Limb (tissue), 2 donors: ENCODE results near the gene ABHD17B.

Source experiments
- DNase-seq, 2 donors: peaks; one replicate each; pipeline ENCODE4 v3.0.0-alpha.2; 2016; ENCODE audit errors: extremely low spot score in 2 of 2

ABHD17B gene

DNA sequence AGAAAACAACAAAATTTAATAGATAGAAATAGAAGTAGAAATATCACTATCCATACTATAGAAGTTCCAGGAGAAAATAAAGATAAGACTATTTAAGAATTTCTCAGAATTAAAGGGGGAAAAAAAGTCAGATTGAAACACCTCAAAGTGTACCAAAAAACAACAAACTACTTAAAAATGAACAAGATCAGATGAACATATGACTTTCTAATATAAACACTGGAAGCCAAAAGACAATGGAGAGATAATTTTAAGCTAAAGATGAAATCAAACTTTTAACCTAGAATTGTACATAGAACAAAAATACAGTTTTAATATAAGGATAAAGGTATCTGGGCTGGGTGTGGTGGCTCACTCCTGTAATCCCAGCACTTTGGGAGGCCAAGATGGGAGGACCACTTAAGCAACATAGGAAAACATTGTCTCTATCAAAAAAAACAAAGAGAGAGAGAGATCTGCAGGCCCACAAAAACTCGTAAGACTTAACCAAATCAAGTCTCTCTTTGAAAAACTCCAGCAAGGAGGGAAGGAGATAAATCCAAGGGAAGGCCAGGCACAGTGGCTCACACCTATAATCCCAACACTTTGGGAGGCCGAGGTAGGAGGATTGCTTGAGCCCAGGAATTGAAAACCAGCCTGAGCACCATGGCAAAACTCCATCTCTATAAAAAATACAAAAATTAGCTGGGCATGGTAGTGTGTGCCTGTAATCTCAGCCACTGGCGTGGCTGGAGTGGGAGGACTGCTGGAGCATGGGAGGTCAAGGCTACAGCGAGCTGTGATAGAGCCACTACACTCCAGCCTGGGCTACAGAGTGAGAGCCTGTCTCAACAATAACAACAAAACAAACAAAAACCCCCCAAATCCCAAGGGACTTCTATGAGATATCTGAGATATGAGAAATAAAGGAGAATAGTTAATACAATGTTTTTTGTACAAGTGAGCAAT is 32.4 kb downstream of the ABHD17B start:
- DNase-seq: no peak

DNA sequence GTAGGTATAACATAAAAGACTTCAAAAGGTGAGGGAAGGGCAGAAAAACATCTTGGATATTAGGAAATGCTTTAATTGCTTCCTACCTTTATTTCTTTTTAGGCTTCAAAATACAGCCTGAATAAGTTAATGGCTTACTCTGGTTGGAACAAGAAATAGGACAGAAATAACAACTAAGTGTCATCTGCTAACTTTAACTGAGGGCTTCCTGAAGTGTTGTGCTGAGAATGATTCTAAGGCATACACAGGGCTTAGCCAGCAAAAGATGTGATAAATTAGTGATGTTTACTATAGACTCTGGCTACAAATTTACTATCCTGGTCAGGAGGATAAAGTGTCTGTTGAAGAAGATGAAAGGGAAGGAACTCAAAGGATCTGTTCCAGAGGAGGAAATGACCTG is 34.2 kb downstream of the ABHD17B start:
- no peak for DNase-seq

DNA sequence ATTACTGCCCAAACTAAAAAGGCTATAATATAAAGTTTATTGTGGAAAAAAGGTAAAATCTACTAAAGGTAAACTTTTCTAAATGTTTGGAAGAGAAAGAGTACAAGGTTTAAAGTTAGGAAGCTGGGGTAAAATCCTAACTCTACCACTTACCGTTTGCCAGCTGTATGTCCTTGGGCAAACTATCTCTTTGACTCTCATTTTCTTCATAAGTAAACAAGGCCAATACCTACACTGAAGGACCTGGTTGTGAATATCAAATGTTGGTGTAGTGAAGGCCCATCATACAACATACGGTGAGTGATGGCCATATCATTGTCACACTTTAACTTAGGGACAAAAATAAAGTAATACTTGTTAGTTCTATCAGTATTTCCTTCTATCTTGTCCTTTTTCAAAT is 34.9 kb downstream of the ABHD17B start:
- no peak for DNase-seq

GRCh38 chr9:71875345-71875744 is 35.6 kb downstream of the ABHD17B start:
- DNase-seq: no peak

- peak in 1 of 2 donors; percentile 10 for DNase-seq
Measured at GRCh38 chr9:71863631-71864030, 47.4 kb downstream of the ABHD17B start.

GRCh38 chr9:71861618-71862017 is 49.4 kb downstream of the ABHD17B start:
- no peak for DNase-seq

GRCh38 chr9:71859939-71860338 is 51.1 kb downstream of the ABHD17B start:
- no peak for DNase-seq

- DNase-seq: no peak
Measured at GRCh38 chr9:71858812-71859211, 52.2 kb downstream of the ABHD17B start.

DNA sequence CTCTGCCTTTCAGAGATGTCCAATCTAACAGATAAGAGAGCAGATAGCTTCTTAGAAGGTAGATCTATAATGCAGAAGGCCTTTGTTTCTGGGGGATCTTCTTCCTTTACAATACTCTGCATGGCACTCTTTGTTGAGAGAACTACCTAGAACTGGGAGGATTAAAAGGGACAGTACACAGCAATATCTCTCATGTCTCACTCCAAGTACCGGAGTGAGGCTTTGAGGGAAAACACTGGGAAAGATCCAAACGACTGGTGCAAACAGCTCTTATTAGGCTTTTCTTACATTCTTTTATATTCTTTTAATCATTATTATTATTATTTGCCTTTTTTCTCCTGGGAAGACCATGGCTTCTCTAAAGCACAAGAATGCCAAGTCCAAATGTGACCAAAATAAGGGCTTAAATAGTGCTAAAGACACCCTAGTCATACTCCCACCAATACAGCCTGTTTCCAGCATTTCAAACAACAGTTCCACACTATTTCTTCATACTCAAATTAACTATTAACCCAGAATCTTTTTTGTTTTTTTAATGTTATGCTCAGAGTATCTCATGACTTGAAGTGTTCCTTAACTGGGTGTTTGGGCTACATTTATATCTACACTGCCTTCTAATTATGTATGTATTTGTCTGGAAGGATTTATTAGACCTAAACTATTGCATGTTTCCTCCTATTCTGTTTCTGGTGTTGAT is 52.7 kb downstream of the ABHD17B start:
- no peak for DNase-seq

DNA sequence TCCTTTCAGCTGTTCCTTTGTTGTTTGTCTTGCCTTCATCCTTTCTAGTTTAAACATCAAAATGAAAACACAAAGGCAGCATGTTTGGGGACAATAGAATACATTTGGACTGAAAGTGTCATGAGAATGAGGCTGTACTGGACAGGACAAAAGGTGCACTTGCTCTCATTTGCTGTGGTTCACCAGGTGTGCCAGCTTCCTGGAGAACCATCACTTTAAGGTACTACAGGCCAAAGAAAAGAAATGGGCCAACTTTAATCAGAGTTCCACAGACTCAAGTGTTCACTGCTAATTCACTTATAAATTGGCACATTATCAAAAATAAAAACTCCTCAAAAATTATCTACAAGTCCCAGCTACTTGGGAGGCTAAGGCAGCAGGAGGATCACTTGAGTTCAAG is 53.8 kb downstream of the ABHD17B start:
- no peak for DNase-seq

DNA sequence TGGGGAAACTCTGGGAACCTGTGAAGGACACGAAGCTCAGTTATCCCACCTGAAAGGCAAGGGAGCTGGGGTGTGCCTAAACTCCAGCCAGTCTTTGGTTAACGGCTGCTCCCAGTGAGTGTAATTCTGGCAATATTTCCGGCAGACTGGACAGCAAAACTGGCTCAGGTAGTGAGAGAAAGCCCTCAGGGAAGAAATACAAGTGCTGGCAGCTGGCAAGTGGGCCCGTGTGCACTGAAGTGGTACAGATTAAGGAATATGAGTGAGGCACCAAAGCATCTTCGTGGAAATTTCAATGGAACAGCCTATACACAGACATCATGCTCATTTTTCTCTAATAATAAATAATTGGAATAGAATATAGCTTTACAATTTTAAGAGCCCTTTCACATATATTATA is 56.2 kb downstream of the ABHD17B start:
- DNase-seq: no peak

- no peak for DNase-seq
Measured at GRCh38 chr9:71853084-71853483, 57.9 kb downstream of the ABHD17B start.

DNA sequence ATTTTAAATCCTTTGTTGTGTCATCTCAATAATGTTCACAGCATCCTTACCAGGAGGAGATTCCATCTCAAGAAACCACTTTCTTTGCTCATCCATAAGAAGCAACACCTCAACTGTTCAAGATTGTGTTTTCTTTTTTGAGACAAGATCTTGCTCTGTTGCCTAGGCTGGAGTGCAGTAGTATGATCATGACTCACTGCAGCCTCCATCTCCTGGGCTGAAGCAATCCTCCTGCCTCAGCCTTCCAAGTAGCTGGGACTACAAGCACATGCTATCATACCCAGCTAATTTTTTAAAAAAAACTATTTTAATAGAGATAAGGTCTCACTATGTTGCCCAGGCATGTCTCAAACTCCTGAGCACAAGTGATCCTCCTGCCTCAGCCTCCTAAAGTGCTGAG is 60.0 kb downstream of the ABHD17B start:
- no peak for DNase-seq

- no peak for DNase-seq
Measured at GRCh38 chr9:71847892-71848291, 63.1 kb downstream of the ABHD17B start.

DNA sequence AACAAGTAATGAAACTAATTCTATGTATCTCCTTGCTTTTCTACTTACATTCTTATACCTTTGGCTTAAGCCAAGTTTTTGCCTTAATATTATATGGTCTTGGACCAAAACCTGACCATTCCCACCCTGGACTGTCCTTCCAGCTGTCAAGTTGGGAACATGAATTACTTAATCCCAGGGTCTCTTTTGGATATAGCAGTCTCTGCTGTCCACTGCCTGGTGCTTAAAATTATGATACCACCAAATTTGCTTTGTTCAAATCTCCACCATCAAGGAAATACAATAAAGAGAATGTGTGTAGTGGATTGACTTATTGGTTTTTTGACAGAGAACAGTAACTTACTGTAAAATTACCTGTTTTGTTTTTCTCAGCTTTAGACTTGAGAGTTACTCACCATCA is 66.2 kb downstream of the ABHD17B start:
- DNase-seq: no peak

- no peak for DNase-seq
Measured at GRCh38 chr9:71839668-71840067, 71.3 kb downstream of the ABHD17B start.

DNA sequence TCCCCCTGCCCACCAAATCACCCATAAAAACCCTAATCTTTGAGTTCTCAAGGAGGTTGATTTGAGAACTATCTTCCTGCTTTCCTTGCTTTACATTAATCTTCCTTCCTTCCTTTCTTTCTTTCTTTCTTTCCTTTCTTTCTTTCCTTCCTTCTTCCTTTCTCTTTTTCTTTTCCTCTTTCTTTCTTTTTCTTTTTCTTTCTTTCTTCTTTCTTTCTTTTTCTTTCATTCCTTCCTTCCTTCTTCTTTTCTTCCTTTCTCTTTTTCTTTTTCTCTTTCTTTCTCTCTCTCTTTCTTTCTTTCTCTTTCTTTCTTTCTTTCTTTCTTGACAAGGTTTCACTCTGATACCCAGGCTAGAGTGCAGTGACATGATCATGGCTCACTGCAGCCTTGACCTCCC is 75.4 kb downstream of the ABHD17B start:
- no peak for DNase-seq

DNA sequence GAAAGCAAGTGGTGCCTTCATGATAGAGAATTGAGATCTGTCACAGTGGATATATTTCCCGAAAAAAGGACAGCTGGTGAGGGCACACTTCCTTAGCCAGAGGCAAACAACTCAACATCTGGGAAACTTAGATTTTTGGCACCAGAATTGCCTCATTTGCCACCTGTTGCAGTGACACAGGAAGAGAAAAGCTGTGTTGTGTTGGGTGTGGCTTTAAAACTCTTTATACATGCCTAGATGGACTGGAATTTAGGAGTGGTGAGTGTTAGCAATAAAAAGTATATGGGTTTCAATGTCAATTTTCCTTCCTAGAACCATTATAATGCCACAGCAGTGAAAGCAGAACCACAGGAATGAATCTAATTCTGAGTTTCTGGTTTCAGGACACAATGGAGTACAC is 80.1 kb downstream of the ABHD17B start:
- peak in 1 of 2 donors; percentile 54 for DNase-seq

- DNase-seq: no peak
Measured at GRCh38 chr9:71830153-71830552, 80.8 kb downstream of the ABHD17B start.

- DNase-seq: no peak
Measured at GRCh38 chr9:71826279-71826678, 84.7 kb downstream of the ABHD17B start.

- no peak for DNase-seq
Measured at GRCh38 chr9:71824257-71824656, 86.7 kb downstream of the ABHD17B start.

- no peak for DNase-seq
Measured at GRCh38 chr9:71822935-71823334, 88.1 kb downstream of the ABHD17B start.

DNA sequence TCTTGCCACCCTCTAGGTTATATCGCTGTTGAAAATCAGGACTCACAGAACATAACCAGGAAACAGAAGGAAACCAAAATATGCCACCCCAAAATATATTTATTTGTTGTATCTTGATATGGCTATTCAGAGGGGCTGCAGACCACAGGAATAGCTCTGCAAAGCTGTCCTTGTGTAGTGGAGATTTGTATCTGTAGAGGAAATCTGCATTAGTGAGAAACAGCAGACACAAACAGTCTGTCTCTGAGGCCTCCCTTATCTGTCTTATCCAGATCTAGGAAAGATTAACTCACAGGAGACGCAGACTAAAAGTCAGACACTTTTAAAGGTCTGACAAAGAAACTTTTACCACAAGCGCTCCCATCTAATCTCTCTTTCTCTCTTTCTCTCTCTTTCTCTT is 88.5 kb downstream of the ABHD17B start:
- DNase-seq: no peak
